ENCODE results near the gene METRN. TPM values are rescaled to one million over a fixed set of nuclear protein-coding genes. Genes with fewer than 3 reads are reported as not detected.

The METRN gene
- total RNA-seq, 1 donor from 2014 or later, result 58.5 TPM

DNA sequence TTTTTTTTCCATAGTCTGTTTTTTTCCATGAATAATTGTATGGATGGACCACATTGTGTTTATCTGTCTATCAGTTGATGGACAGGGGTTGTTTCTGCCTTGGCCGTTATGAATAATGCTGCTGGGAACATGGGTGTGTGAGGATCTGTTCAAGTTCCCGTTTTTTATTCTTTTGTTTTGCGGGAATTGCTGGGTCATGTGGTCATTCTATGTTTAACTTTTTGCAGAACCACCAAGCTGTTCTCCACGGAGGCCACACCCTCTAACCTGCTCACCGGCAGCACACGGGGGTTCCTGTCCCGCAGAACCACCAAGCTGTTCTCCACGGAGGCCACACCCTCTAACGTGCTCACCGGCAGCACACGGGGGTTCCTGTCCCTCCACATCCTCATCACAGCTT is 39.7 kb downstream of the METRN start:
- Mint-ChIP-seq H3K4me3 (ENCODE audit: unreplicated experiment) (no peak overlapping the region), H3K4me1 (ENCODE audit: low read depth) (no peaks in the 10 kb centered on the region), H3K27me3 (ENCODE audit: low read depth) (peaks cover 13% of the 10 kb centered on the region), H3K9me3 (ENCODE audit: low read depth) (peaks cover 5% of the 10 kb centered on the region), H3K27ac (ENCODE audit: unreplicated experiment) (no peak overlapping the region), H3K36me3 (ENCODE audit: low read depth) (no peaks in the 10 kb centered on the region)
- no peak for TF ChIP-seq CTCF (IDR thresholded peaks at IDR 0.05)
- no peak for DNase-seq (ENCODE audit: low spot score)

- H3K4me1 Mint-ChIP-seq (ENCODE audit: low read depth), result no peaks in the 10 kb centered on the region
- H3K9me3 Mint-ChIP-seq (ENCODE audit: low read depth), result peaks cover 5% of the 10 kb centered on the region
- H3K27me3 Mint-ChIP-seq (ENCODE audit: low read depth), result peaks cover 10% of the 10 kb centered on the region
- H3K27ac Mint-ChIP-seq (ENCODE audit: unreplicated experiment), result no peak overlapping the region
- no peak for TF ChIP-seq CTCF (IDR thresholded peaks at IDR 0.05)
- H3K4me3 Mint-ChIP-seq (ENCODE audit: unreplicated experiment), result no peak overlapping the region
- no peaks in the 10 kb centered on the region for H3K36me3 Mint-ChIP-seq (ENCODE audit: low read depth)
- no peak for DNase-seq (ENCODE audit: low spot score)
Observed at GRCh38 chr16:756428-756827, 41.5 kb downstream of the METRN start.

GRCh38 chr16:759110-759910 is 44.4 kb downstream of the METRN start:
- DNase-seq (ENCODE audit: low spot score), result peak; percentile 82
- H3K4me3 Mint-ChIP-seq (ENCODE audit: unreplicated experiment), result no peak overlapping the region
- no peak for TF ChIP-seq CTCF (IDR thresholded peaks at IDR 0.05)
- H3K9me3 Mint-ChIP-seq (ENCODE audit: low read depth), result peaks cover 5% of the 10 kb centered on the region
- H3K27ac Mint-ChIP-seq (ENCODE audit: unreplicated experiment), result no peak overlapping the region
- H3K4me1 Mint-ChIP-seq (ENCODE audit: low read depth), result no peaks in the 10 kb centered on the region
- peaks cover 5% of the 10 kb centered on the region for H3K27me3 Mint-ChIP-seq (ENCODE audit: low read depth)
- no peaks in the 10 kb centered on the region for H3K36me3 Mint-ChIP-seq (ENCODE audit: low read depth)

GRCh38 chr16:760065-760464 is 45.1 kb downstream of the METRN start:
- TF ChIP-seq CTCF (IDR thresholded peaks at IDR 0.05), result no peak
- Mint-ChIP-seq H3K27me3 (ENCODE audit: low read depth) (peaks cover 5% of the 10 kb centered on the region), H3K4me3 (ENCODE audit: unreplicated experiment) (no peak overlapping the region), H3K27ac (ENCODE audit: unreplicated experiment) (no peak overlapping the region), H3K36me3 (ENCODE audit: low read depth) (no peaks in the 10 kb centered on the region), H3K4me1 (ENCODE audit: low read depth) (no peaks in the 10 kb centered on the region), H3K9me3 (ENCODE audit: low read depth) (peaks cover 5% of the 10 kb centered on the region)
- no peak for DNase-seq (ENCODE audit: low spot score)

DNA sequence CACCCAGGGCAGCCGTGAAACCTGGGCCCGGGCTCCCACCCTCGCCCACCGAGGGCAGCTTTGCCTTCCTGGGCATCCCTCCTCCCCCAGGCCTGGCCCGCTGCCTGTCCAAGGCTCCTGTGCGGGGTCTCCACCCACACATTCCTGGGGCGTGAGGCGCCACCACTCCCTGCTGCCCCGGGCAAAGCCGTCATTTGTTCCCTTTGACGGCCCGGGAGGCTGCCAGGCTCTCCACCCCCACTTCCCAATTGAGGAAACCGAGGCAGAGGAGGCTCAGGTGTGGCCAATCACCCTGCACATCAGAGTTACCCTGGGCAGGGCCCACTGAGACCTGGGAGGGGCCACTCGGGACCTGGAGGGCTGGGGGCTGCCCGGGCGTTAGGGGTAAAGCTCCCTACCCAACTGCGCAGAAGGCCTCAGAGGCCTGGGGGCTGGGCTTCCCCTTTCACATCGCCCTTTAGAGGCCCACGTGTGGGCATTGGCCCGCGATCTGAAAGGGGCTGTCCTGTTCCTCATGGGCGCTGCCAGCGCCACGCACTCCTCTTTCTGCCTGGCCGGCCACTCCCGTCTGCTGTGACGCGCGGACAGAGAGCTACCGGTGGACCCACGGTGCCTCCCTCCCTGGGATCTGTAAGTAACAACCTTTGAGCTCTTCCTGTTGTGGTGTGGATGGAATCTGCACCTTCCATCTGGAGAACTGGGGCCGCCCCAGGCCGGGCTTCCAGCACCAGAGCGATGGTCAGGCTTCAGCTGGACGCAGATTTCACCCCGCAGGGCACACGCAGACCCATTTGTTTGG is 45.8 kb downstream of the METRN start, which contains the start of gene MSLN:
TSS of gene MSLN (plus strand) at position 190 of the 799 bp plus-strand sequence. CDS start 1,947 bp downstream, outside the sequence.
- peaks cover 5% of the 10 kb centered on the region for H3K9me3 Mint-ChIP-seq (ENCODE audit: low read depth)
- peak; percentile 87 for DNase-seq (ENCODE audit: low spot score)
- TF ChIP-seq CTCF (IDR thresholded peaks at IDR 0.05), result no peak
- no peaks in the 10 kb centered on the region for H3K36me3 Mint-ChIP-seq (ENCODE audit: low read depth)
- peaks cover 5% of the 10 kb centered on the region for H3K27me3 Mint-ChIP-seq (ENCODE audit: low read depth)
- H3K27ac Mint-ChIP-seq (ENCODE audit: unreplicated experiment), result no peak within 1 kb of the TSS
- no peak within 1 kb of the TSS for H3K4me3 Mint-ChIP-seq (ENCODE audit: unreplicated experiment)
- H3K4me1 Mint-ChIP-seq (ENCODE audit: low read depth), result no peaks in the 10 kb centered on the region
